Duodenal mucosa (tissue), 2 donors: ENCODE measurements around the gene SNAI1.
"Not testable (repeated sequence)": the region's sequence is repeated elsewhere in the genome, so short reads cannot be mapped to it uniquely, and the experiment has no call there.

ENCODE experiments used
- H3K27ac ChIP-seq: one replicate; pipeline ENCODE4 v1.7.0; 2013; ENCODE audit warnings: low read depth, low read length
- H3K27me3 ChIP-seq, 2 donors: one replicate each; pipeline ENCODE4 v1.7.0; 2013; ENCODE audit warnings: low read length in 2 of 2, control low read depth in 1 of 2; ENCODE audit not compliant: insufficient read depth in 2 of 2, control insufficient read depth in 1 of 2
- H3K36me3 ChIP-seq, 2 donors: one replicate each; pipeline ENCODE4 v1.7.0; 2013; ENCODE audit warnings: low read length in 2 of 2, control low read depth in 1 of 2; ENCODE audit not compliant: insufficient read depth in 2 of 2, control insufficient read depth in 1 of 2
- H3K4me1 ChIP-seq, 2 donors: one replicate each; pipeline ENCODE4 v1.7.0; 2013; ENCODE audit warnings: low read length in 2 of 2, control low read depth in 1 of 2; ENCODE audit not compliant: insufficient read depth in 2 of 2, control insufficient read depth in 1 of 2
- H3K4me3 ChIP-seq, 2 donors: one replicate each; pipeline ENCODE4 v1.7.0; 2013; ENCODE audit warnings: low read length in 2 of 2, low read depth in 1 of 2
- H3K9ac ChIP-seq, 2 donors: one replicate each; pipeline ENCODE4 v1.7.0; 2013; ENCODE audit warnings: low read length in 2 of 2, low read depth in 1 of 2
- H3K9me3 ChIP-seq, 2 donors: one replicate each; pipeline ENCODE4 v1.7.0; 2013; ENCODE audit warnings: low read length in 2 of 2, control low read depth in 1 of 2; ENCODE audit not compliant: control insufficient read depth in 1 of 2

Gene SNAI1

DNA sequence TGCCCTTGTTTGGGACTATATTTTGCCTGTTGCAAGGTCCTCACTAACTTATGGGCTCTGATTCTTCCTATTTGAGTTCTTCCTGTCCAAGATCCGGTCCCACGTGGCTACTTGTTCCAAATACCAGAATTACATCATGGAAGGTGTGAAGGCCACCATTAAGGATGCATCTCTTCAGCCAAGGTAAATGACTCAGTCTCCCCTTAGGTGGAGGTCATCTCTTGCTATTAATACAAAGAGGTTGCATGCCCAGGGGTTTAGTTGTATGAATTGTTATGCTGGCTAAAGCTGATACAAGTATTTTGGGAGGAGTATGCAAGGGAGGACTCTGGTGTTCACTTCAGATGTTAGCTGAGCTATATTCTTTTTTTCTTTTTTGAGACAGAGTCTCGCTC lies 37.5 kb upstream of the SNAI1 start:
- H3K4me1 ChIP-seq = peaks cover 4 to 9% of the 10 kb centered on the region in 2 donors
- H3K9ac ChIP-seq = no peak overlapping the region
- H3K9me3 ChIP-seq = no peaks in the 10 kb centered on the region
- no peaks in the 10 kb centered on the region for H3K27me3 ChIP-seq
- H3K36me3 ChIP-seq = peaks cover 43 to 81% of the 10 kb centered on the region in 2 donors
- H3K4me3 ChIP-seq = no peak overlapping the region
- H3K27ac ChIP-seq = no peak overlapping the region

DNA sequence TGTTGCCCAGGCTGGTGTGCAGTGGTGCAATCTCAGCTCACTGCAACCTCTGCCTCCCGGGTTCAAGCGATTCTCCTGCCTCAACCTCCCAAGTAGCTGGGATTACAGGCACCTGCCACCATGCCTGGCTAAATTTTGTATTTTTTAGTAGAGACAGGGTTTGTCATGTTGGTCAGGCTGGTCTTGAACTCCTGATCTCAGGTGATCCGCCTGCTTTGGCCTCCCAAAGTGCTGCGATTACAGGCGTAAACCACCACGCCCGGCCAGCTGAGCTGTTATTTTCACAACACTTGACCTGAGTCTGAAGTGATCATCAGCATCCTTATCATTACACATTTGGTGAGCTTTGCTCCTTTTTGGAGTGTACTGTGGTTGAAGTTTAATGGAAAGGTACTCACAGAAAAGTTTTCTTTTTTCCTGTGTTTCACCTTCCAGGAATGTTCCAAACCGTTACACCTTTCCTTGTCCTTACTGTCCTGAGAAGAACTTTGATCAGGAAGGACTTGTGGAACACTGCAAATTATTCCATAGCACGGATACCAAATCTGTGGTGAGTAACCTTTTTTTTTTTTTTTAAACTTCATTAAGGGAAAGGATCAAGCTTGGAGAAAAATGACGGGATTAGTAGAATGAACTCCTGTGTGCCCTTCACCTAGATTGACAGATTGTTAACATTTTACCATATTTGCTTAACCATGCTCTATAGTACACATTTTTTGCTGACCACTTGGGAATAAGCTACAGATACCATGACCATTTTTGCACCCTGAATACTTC lies 36.9 kb upstream of the SNAI1 start:
- Histone ChIP-seq H3K9ac (no peak overlapping the region), H3K27ac (no peak overlapping the region), H3K4me3 (no peak overlapping the region), H3K36me3 (peaks cover 48 to 82% of the 10 kb centered on the region in 2 donors), H3K27me3 (no peaks in the 10 kb centered on the region), H3K4me1 (peaks cover 4 to 9% of the 10 kb centered on the region in 2 donors), H3K9me3 (no peaks in the 10 kb centered on the region)

DNA sequence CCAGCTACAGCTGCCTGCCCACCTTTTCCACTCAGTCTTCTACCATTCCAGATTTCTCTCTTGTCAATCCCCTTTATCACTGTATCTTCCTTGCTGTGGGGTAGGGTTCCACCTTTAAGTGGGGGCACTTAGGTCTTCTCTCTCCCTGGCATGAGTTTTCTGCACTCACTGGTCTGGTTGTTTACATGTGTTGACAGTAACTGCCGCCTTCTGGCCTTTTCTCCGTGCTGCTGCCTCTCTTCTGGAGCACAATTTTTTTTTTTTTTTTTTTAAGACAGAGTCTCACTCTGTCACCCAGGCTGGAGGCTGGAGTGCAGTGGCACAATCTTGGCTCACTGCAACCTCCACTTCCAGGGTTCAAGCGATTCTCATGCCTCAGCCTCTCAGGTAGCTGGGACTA lies 34.6 kb upstream of the SNAI1 start:
- H3K27ac ChIP-seq = no peak overlapping the region
- H3K4me3 ChIP-seq = no peak overlapping the region

DNA sequence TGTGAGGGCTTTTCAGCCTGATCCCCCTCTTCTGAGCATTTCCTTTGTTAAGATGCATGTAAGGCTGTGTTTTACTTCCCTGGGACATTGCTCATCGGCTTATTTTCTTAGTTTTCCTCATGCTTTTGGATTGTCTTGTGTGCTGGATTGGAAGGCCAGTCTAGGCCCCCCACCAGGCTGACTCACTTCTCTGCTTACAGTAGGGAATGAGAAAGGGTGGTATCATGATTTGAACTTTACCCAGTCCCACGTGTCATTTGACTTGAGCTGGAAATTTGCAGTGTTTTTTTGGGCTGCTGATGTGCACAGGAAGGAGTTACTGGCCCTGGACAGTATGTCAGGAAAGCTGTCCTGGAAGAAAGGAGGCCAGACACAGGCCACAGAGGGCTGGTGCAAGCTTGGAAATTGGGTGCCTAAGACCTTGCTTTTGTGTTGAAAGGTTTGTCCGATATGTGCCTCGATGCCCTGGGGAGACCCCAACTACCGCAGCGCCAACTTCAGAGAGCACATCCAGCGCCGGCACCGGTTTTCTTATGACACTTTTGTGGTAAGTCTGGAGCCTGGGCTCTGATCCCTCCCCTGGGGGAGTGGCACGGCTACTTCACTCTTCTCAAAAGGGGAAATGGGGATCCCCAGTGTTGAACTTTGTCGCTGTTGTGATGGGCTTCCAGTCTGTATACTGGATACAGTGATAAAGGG lies 33.8 kb upstream of the SNAI1 start:
- Histone ChIP-seq H3K36me3 (peaks cover 55 to 88% of the 10 kb centered on the region in 2 donors), H3K4me1 (peaks cover 4 to 9% of the 10 kb centered on the region in 2 donors)

More for the DNA sequence above, 34.6 kb upstream of the SNAI1 start:
- Histone ChIP-seq H3K27me3 (no peaks in the 10 kb centered on the region), H3K36me3 (peaks cover 50 to 83% of the 10 kb centered on the region in 2 donors), H3K9me3 (no peaks in the 10 kb centered on the region), H3K9ac (no peak overlapping the region), H3K4me1 (peaks cover 4 to 9% of the 10 kb centered on the region in 2 donors)

DNA sequence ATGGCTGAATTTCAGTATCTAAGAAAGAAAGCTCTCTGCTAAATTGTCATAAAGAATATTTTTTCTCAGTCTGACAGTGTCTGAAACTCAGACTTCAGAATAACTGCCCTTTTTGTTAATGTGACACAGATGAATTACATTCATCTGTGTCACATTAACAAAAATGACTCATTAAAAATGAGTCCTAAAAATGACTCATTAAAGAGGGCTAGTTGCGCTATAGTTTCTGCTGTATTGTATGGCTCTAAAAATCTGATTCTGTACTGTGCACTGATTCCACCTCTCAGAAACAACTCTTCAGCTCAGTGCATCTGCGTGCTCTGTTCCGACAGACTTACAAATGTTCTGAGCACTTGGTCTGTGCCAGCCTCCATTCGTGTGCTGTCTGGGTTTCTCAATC lies 31.6 kb upstream of the SNAI1 start:
- no peak overlapping the region for H3K4me3 ChIP-seq
- no peaks in the 10 kb centered on the region for H3K4me1 ChIP-seq
- peaks cover 53 to 87% of the 10 kb centered on the region in 2 donors for H3K36me3 ChIP-seq
- H3K27me3 ChIP-seq = no peaks in the 10 kb centered on the region
- H3K9me3 ChIP-seq = no peaks in the 10 kb centered on the region
- H3K27ac ChIP-seq = no peak overlapping the region
- H3K9ac ChIP-seq = no peak overlapping the region

More for the DNA sequence above, 33.8 kb upstream of the SNAI1 start:
- Histone ChIP-seq H3K27ac (no peak overlapping the region), H3K27me3 (no peaks in the 10 kb centered on the region), H3K9ac (no peak overlapping the region), H3K4me3 (no peak overlapping the region), H3K9me3 (no peaks in the 10 kb centered on the region)

DNA sequence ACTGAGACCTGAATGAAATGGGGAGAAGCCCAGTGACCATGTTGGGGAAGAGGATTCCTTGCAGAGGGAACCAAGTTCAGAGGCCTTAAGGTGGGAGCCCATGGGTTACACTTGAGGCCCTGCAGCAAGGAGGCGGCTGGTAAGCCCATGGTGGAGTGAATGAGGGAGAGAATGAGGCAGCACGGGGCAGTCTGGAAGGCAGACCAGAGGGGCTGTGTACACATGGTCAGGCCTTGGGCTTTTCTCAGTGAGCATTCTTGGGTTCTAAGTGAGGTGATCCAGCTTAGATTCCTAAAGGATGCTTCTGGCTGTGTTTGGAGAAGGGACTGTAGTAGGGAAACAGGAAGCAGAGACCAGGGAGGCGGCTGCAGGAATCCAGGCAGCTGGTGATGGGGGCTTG lies 27.6 kb upstream of the SNAI1 start:
- H3K36me3 ChIP-seq = peaks cover 34 to 66% of the 10 kb centered on the region in 2 donors
- H3K27me3 ChIP-seq = no peaks in the 10 kb centered on the region
- no peak overlapping the region for H3K27ac ChIP-seq
- H3K9me3 ChIP-seq = no peaks in the 10 kb centered on the region
- H3K9ac ChIP-seq = no peak overlapping the region
- H3K4me3 ChIP-seq = no peak overlapping the region
- no peaks in the 10 kb centered on the region for H3K4me1 ChIP-seq

DNA sequence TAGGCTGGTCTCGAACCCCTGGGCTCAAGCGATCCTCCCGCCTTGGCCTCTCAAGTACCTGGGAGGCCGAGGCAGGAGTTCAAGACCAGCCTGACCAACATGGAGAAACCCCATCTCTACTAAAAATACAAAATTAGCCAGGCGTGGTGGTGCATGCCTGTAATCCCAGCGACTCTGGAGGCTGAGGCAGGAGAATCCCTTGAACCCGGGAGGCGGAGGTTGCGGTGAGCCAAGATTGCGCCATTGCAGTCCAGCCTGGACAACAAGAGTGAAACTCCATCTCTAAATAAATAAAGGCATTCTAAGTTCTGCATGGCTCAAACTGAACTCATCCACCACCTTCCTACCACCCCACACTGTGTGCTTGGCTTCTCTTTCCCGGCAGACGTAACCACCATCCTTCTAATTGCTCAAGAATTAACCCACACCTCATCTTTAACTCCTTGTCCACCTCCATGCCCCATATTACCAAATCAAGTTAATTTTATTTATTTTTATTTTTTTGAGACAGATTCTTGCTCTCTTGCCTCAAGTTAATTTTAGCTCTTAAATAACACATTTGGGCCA lies 26.9 kb upstream of the SNAI1 start:
- not testable (repeated sequence) for H3K9me3 ChIP-seq, H3K27ac ChIP-seq, H3K4me3 ChIP-seq, H3K27me3 ChIP-seq, H3K4me1 ChIP-seq, H3K9ac ChIP-seq
- peaks cover 27 to 58% of the 10 kb centered on the region in 2 donors for H3K36me3 ChIP-seq

DNA sequence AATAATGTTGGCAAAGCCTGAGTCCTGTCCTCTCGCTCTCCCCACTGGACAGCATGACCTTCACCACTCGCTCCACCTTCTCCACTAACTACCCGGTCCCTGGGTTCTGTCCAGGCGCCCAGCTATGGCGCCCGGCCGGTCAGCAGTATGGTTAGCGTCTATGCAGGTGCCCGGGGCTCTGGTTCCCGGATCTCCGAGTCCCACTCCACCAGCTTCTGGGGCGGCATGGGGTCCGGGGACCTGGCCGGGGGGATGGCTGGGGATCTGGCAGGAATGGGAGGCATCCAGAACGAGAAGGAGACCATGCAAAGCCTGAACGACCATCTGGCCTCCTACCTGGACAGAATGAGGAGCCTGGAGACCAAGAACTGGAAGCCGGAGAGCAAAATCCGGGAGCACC lies 26.1 kb upstream of the SNAI1 start:
- Histone ChIP-seq H3K36me3 (peaks cover 26 to 51% of the 10 kb centered on the region in 2 donors), H3K9me3 (no peaks in the 10 kb centered on the region), H3K4me3 (no peak overlapping the region), H3K9ac (no peak overlapping the region), H3K4me1 (no peaks in the 10 kb centered on the region), H3K27me3 (no peaks in the 10 kb centered on the region), H3K27ac (no peak overlapping the region)

DNA sequence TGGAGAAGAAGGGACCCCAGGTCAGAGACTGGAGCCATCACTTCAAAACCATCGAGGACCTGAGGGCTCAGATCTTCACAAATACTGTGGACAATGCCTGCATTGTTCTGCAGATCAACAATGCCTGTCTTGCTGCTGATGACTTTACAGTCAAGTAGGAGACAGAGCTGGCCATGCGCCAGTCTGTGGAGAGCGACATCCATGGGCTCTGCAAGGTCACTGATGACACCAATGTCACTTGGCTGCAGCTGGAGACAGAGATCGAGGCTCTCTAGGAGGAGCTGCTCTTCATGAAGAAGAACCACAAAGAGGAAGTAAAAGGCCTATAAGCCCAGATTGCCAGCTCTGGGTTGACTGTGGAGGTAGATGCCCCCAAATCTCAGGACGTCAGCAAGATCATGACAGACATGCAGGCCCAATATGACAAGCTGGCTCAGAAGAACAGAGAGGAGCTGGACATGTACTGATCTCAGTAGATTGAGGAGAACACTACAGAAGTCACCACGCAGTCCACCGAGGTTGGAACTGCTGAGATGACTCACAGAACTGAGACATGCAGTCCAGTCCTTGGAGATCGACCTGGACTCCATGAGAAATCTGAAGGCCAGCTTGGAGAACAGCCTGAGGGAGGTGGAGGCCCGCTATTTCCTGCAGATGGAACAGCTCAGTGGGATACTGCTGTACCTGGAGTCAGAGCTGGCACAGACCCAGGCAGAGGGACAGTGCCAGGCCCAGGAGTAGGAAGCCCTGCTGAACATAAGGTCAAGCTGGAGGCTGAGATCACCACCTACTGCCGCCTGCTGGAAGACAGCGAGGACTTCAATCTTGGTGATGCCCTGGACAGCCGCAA lies 25.5 kb upstream of the SNAI1 start:
- peaks cover 20 to 44% of the 10 kb centered on the region in 2 donors for H3K36me3 ChIP-seq
- H3K27ac ChIP-seq, H3K4me3 ChIP-seq: not testable (repeated sequence)

More for the DNA sequence above, 25.5 kb upstream of the SNAI1 start:
- not testable (repeated sequence) for H3K4me1 ChIP-seq, H3K9me3 ChIP-seq, H3K27me3 ChIP-seq, H3K9ac ChIP-seq
